Measurements from ENCODE around the gene CD300H.
"Not testable (repeated sequence)": the region's sequence is repeated elsewhere in the genome, so short reads cannot be mapped to it uniquely, and the experiment has no call there.

Gene CD300H

GRCh38 chr17:74526681-74527080, 40.6 kb downstream of the CD300H start:
- no peak for DNase-seq (ENCODE audit: low spot score)

- no peak for DNase-seq (ENCODE audit: low spot score)
Measured at GRCh38 chr17:74525781-74526288, 41.5 kb downstream of the CD300H start.

- no peak for DNase-seq (ENCODE audit: low spot score)
Measured at GRCh38 chr17:74525465-74525725, 41.9 kb downstream of the CD300H start.

DNA sequence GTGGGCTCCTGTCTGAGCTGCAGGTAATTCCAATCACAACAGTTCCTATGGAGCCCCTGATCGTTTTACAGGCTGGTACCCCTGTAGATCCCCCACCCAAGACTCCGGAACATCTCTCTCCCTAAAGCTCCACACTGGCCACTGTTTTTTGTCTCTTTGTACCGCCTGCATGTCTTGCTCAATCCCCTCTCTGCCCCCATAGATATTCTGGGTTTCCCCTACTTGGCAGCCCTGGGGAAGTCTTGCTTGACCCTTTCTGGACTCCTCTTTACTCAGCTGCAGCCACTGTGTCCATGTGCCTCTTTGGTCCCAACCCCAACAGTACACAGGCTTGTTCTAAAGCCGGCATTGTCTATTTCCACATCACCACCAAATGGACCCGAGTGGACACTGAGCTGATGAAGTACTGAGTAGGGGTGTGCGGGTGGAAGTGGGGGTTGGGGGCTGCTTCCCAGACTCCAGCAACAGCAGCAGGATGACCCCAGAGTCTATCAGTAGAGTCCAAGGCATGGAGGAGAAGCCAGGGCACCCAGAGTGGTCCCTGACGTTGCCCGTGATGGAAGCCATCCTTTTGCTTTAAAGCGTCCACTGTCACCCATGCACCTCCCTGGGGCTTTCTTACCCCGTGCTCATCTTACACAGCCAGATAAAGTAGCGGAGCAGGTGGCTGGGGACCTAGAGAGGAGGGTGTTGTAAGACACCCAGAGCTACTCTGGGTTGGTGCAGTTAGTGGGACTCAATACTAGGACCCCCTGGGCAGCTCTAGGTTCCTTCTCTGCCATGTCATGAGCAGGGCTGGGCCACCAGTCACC, 42.5 kb downstream of the CD300H start:
- no peak for DNase-seq (ENCODE audit: low spot score)

DNA sequence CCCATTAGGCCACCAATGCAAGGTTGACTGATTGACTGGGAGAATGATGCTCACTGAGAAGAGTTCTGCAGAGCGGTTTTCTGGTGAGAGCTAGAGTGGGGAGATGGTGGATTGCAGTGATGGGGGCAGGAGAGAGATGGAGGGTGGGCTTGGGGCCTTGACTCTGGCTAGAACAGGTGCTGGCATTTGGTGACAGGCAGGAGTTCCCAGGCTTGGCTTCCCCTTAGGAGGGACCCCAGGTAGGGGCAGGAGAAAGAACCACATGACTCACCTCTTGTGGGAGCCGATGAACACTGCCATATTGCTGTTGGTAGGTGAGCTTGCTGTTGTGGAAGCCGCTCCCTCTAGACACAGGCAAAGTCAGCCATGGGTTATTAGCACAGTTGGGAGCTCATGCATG, 44.0 kb downstream of the CD300H start:
- DNase-seq (ENCODE audit: low spot score) = no peak

DNA sequence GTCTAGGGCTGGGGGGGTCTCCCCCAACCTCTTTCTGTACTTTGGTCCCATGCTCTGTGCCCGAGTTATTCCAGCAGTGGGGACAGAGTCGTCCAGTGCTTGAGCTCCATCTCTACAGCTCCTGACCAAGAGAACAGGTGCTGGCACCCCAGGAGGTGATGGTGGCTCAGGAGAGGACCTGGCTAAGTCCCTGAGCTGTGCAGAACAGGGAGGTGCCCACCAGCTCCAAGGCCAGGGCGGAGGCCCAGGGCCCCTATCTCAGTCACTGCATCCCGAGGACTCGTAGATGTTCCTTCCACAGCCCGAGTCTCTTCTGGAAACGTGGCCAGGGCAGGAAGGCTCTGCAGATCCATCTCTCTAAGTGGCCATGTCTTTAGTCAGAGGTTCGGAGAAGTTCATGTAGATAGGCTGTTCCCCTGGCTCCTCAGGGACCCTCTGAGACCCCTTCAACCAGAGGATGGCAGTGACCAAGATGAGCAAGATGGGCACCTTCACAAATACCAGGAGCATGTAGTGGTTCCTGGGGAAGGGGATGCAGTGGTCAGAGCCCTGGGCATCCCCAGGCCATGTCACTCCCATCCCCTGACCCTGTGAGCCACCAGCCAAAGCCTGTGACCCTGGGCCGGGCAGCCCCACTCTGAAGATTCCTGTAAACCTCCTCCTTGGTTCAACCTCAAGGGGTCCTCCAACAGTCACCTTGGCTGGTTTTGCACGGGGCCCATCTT, 44.8 kb downstream of the CD300H start:
- no peak for DNase-seq (ENCODE audit: low spot score)

GRCh38 chr17:74521701-74522201, 45.6 kb downstream of the CD300H start:
- DNase-seq (ENCODE audit: low spot score) = no peak

DNA sequence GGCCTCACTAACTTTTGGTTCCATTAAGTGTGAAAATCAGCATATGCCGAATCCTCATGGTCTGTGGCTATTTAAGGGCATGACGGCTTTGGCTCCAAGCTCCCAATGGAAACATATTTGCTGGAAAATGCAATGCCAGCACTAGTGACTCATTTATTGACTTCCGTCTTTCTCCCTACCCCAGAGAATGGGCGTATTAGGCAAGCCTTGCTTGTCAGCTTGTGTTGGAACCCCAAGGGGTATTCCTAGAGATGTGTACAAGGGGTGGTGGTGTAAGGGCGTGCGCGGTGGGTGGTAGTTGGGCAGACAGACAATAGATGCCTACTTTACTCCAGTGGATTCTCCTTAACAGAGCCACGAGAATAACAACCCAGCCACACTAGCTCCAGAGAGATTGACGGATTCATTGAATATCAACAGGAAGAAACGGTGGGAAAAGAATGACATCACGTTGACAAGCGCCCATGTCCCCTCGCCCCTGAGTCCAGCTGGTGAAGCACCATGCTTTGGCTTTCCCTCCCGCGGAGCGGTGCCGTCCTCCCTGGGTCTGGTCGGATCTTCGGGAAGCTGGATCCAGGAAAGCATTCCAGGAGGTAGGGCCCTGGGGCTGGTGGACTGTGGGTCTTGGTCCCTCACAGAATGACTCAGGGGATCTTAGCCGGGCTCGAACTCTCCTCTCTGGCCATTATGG, 46.4 kb downstream of the CD300H start:
- peak; percentile 36 for DNase-seq (ENCODE audit: low spot score)

DNA sequence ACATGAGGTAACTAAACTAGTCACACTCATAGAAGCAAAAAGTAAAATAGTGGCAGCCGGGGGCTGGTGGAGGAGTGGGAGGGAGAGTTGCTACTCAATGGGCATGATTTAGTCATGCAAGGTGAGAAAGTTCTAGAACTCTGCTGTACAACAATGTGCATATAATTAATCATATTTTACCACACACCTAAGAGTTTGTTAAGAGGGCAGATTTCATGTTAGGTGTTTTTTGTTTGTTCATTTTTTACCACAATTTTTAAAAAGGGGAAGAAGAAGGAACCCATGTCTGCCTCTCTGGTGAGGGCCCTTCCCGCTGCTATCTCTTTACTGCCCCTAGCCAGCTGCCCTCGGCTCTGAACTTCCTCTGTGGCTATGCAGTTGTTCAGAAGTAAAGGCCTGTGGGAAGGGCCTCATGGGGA, 47.3 kb downstream of the CD300H start:
- no peak for DNase-seq (ENCODE audit: low spot score)

DNA sequence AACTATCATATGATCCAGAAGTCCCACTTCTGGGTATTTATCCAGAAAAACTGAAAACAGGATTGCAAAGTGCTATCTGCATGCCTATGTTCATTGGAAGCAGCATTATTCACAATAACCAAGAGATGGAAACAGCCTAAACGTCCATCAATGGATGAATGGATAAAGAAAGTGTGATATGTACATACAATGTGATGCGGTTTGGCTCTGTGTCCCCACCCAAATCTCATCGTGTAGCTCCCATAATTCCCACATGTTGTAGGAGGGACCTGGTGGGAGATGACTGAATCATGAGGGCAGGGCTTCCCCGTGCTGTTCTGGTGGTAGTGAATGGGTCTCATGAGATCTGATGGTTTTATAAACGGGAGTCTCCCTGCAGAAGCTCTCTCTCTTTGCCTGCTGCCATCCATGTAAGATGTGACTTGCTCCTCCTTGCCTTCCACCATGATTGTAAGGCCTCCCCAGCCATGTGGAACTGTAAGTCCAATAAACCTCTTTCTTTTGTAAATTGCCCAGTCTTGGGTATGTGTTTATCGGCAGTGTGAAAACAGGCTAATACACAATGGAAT, 48.8 kb downstream of the CD300H start:
- not testable (repeated sequence) for DNase-seq (ENCODE audit: low spot score)

DNA sequence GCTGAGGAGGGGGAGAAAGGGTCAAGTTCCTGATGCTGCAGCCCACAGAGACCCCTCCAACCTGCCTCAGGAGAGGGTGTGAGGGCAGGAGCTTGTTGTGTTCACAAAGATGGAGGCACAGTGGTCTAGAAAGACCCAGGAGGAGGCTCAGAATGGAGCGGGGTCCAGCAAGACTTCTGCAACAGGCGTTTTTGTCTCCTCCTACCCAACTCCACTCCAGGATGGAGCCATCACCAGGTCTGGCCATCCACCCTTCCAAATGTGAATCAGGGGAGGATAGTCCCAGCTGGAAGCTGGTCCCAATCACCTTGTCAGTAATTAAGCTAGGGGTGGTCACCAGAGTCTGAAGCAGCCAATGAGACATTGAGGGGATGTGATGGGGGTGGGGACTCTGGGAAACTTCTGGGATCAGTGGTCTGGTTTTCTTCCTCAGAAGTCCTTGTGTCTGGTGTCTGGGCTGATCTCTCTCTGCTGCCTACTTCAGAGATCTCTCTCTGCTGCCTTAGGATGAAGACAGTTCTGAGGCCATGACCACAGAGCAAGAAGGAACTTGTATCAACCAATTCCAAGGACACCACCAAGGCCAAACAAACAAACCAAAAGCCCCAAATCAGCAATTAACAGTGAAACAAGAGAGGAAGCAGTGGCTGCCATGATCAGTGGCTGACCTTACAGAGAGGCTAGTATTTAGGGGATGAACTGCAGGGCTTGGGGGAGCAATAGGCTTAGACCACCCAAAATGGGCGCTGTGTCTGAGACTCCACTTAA, 50.6 kb downstream of the CD300H start:
- DNase-seq (ENCODE audit: low spot score) = no peak

- no peak for DNase-seq (ENCODE audit: low spot score)
Measured at GRCh38 chr17:74515941-74516340, 51.4 kb downstream of the CD300H start.

DNA sequence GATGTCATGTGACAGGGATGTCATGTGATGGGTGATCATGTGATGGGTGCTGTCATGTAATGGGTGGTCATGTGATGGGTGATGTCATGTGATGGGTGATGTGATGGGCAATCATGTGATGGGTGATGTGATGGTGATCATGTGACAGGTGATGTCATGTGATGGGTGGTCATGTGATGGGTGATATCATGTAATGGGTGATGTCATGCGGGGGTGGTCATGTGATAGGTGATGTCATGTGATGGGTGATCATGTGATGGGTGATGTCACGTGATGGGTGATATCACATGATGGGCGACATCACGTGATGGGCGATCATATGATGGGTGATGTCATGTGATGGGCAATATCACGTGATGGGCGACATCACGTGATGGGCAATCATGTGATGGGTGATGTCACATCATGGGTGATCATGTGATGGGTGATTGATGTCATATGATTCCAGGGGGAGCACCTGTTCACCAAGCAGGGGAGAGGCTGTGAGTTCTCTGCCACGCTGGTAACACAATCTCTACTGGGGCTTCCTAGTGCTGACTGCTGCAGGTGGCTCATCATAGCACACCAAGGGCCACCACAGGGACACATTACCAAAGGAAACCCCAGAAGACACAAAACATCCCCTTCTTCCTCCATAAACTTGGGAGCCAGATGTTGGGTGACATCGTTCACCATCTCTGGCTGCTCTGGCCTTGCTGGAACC, 52.5 kb downstream of the CD300H start:
- no peak for DNase-seq (ENCODE audit: low spot score)

DNA sequence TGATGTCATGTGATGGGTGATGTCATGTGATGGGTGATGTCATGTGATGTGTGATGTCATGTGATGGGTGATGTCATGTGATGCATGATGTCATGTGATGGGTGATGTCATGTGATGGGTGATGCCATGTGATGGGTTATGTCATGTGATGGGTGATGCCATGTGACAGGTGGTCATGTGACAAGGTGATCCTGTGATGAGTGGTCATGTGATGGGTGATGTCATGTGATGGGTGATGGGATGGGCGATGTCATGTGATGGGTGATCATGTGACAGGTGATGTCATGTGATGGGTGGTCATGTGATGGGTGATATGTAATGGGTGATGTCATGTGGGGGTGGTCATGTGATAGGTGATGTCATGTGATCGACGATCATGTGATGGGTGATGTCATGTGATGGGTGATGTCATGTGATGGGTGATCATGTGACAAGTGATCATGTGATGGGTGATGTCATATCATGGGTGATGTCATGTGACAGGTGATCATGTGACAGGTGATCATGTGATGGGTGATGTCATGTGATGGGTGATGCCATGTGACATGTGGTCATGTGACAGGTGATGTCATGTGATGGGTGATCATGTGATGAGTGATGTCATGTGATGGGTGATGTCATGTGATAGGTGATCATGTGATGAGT, 53.2 kb downstream of the CD300H start:
- DNase-seq (ENCODE audit: low spot score) = peak; percentile 17

- DNase-seq (ENCODE audit: low spot score) = no peak
Measured at GRCh38 chr17:74512624-74513091, 54.7 kb downstream of the CD300H start.

DNA sequence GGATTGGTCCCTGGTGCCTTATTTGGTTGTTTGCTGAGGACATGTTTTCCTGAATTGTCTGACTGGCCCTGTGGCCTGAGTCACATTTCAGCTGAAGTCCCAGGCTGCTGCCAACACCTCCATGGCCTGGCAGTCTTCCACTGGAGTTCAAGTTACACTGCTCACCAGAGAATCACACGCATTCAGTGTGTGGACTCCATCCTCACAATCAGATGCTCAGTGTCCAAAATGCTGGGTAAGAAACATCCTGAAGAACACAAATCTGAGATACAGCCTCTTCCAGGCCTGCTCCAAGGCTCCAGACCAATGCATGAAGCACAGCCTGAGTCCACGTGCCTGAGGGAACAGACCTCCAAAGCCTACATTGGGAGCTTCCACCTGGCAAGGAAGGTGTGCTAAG, 55.3 kb downstream of the CD300H start:
- no peak for DNase-seq (ENCODE audit: low spot score)
